Esophagus squamous epithelium (tissue), 5 donors: ENCODE measurements around the gene AP5Z1. TPM values are rescaled to one million over a fixed set of nuclear protein-coding genes. Genes with fewer than 3 reads are reported as not detected.
"Not testable (repeated sequence)": the region's sequence is repeated elsewhere in the genome, so short reads cannot be mapped to it uniquely, and the experiment has no call there.

Experiments
- DNase-seq: peaks from one replicate; lab custom pipeline; 2025; lab: John Stamatoyannopoulos, UW
- H3K27ac ChIP-seq, 4 donors: fragments of 200-600 bp; sonication (generic); one replicate each; pipeline ENCODE4 v1.5.1; 2016 to 2019; ENCODE audit warnings: mild to moderate bottlenecking in 1 of 4
- H3K27me3 ChIP-seq, 4 donors: fragments of 200-600 bp; sonication (generic); 1 replicate in 3 of 4; 2 replicates in 1 of 4; pipeline versions ENCODE4 v1.5.1 to v1.6.0; 2017 to 2021; ENCODE audit warnings: antibody characterized with exemption in 1 of 4
- H3K36me3 ChIP-seq, 3 donors: fragments of 200-600 bp; sonication (generic); one replicate each; pipeline ENCODE4 v1.5.1; 2016 to 2019
- H3K4me1 ChIP-seq, 3 donors: fragments of 200-600 bp; sonication (generic); one replicate each; pipeline ENCODE4 v1.5.1; 2017 to 2019
- H3K4me3 ChIP-seq, 4 donors: fragments of 200-600 bp; sonication (generic); 1 replicate in 3 of 4; 2 replicates in 1 of 4; pipeline ENCODE4 v1.5.1; 2016 to 2019; ENCODE audit warnings: mild to moderate bottlenecking in 2 of 4, moderate library complexity in 1 of 4
- H3K9me3 ChIP-seq, 3 donors: fragments of 200-600 bp; sonication (generic); one replicate each; pipeline ENCODE4 v1.5.1; 2016 to 2019
- CTCF ChIP-seq, 6 experiments: fragments of 450-650 bp in 4 of 6; fragments of 200-600 bp in 2 of 6; sonication (generic) in 2 of 6; IDR thresholded peaks; one replicate each; pipeline ENCODE4 v1.5.1; 2016 to 2019; ENCODE audit warnings: antibody characterized with exemption in 6 of 6, mild to moderate bottlenecking in 4 of 6, moderate library complexity in 4 of 6
- POLR2A ChIP-seq, 4 donors: fragments of 450-650 bp; IDR thresholded peaks; one replicate each; pipeline ENCODE4 v1.6.1; 2017; ENCODE audit warnings: antibody characterized with exemption in 4 of 4, mild to moderate bottlenecking in 4 of 4, moderate library complexity in 3 of 4
- WGBS, 2 donors: methylation state at CpG; one replicate each; pipeline ENCODE4 v1.1.5; 2018; 5-methylcytosine and 5-hydroxymethylcytosine counted together
- intact Hi-C: fragments of 100-400 bp; cut with DNase I; formaldehyde crosslinking; loops from one replicate; pipeline ENCODE4 v1.15.0; 2022
- total RNA-seq, 4 donors: library from RNA; depleted of rRNA; stranded (reverse); fragments of >200 nt; gene quantifications; one replicate each; pipeline ENCODE4 v1.1.0, GENCODE V29; 2016
- donor health status: DM: yes; HTN: yes; CAD: no.

The AP5Z1 gene
- total RNA-seq, 4 donors from 2014 or later, result 11.2 to 32.8 (median 23.8) TPM

GRCh38 chr7:4791738-4792536 lies 16.5 kb downstream of the AP5Z1 start:
- no peaks in the 10 kb centered on the region for H3K9me3 ChIP-seq
- H3K27ac ChIP-seq, result peak overlapping the region in 3 of 4 donors; percentile 49 to 71 (median 70)
- peaks cover 22 to 54% (median 31%) of the 10 kb centered on the region in 3 donors for H3K36me3 ChIP-seq
- H3K4me1 ChIP-seq, result peaks cover 0 to 18% (median 17%) of the 10 kb centered on the region in 3 donors
- intact Hi-C loops, result loop anchor here (10.0 kb wide), 1 partner anchor 293 kb away; no protein-coding TSS in a partner anchor
- no peak for DNase-seq
- no peak for TF ChIP-seq POLR2A (IDR thresholded peaks at IDR 0.05)
- TF ChIP-seq CTCF (IDR thresholded peaks at IDR 0.05), result peak; percentile 34 to 75 (median 48)
- 90% methylated on average over 9 of the region's 50 CpGs; no CpG with 5 or more reads in 1 of the 2 donors for WGBS, 2 donors
- H3K4me3 ChIP-seq, result peak overlapping the region; percentile 23 to 57 (median 48)
- no peaks in the 10 kb centered on the region for H3K27me3 ChIP-seq

GRCh38 chr7:4792537-4793126 lies 17.2 kb downstream of the AP5Z1 start:
- Histone ChIP-seq H3K27ac (peak overlapping the region in 3 of 4 donors; percentile 49 to 71 (median 70)), H3K4me3 (peak overlapping the region; percentile 23 to 57 (median 48)), H3K27me3 (no peaks in the 10 kb centered on the region), H3K4me1 (peaks cover 0 to 18% (median 17%) of the 10 kb centered on the region in 3 donors), H3K9me3 (no peaks in the 10 kb centered on the region), H3K36me3 (peaks cover 16 to 47% (median 27%) of the 10 kb centered on the region in 3 donors)
- no peak for DNase-seq
- intact Hi-C loops, result loop anchor here (10.0 kb wide), 1 partner anchor 292 kb away; no protein-coding TSS in a partner anchor
- no peak for TF ChIP-seq POLR2A (IDR thresholded peaks at IDR 0.05)
- WGBS, 2 donors, result 60% methylated on average over 1 of the region's 47 CpGs; no CpG with 5 or more reads in 1 of the 2 donors

- not testable (repeated sequence) for H3K27ac ChIP-seq, H3K9me3 ChIP-seq, H3K27me3 ChIP-seq, DNase-seq, H3K4me3 ChIP-seq
- 84 to 94% methylated on average over 6 to 12 of the region's 30 CpGs for WGBS, 2 donors
- intact Hi-C loops, result loop anchor here (10.0 kb wide), 1 partner anchor 291 kb away; no protein-coding TSS in a partner anchor
- Histone ChIP-seq H3K36me3 (peaks cover 10 to 39% (median 19%) of the 10 kb centered on the region in 3 donors), H3K4me1 (peaks cover 0 to 24% (median 17%) of the 10 kb centered on the region in 3 donors)
Measured at GRCh38 chr7:4793385-4793993, 18.1 kb downstream of the AP5Z1 start.

- not testable (repeated sequence) for H3K4me3 ChIP-seq, H3K27ac ChIP-seq, H3K27me3 ChIP-seq, H3K9me3 ChIP-seq, DNase-seq
- H3K4me1 ChIP-seq, result peaks cover 0 to 26% (median 17%) of the 10 kb centered on the region in 3 donors
- 71 to 79% methylated on average over 10 to 12 of the region's 14 CpGs for WGBS, 2 donors
- intact Hi-C loops, result loop anchor here (10.0 kb wide), 1 partner anchor 291 kb away; no protein-coding TSS in a partner anchor
- H3K36me3 ChIP-seq, result peaks cover 6 to 32% (median 12%) of the 10 kb centered on the region in 3 donors
Measured at GRCh38 chr7:4794171-4794570, 18.7 kb downstream of the AP5Z1 start.

GRCh38 chr7:4794591-4795350 lies 19.3 kb downstream of the AP5Z1 start:
- intact Hi-C loops, result loop anchor here (10.0 kb wide), 1 partner anchor 290 kb away; no protein-coding TSS in a partner anchor

More at GRCh38 chr7:4794591-4795350, 19.3 kb downstream of the AP5Z1 start:
- Histone ChIP-seq H3K27me3 (no peaks in the 10 kb centered on the region), H3K36me3 (peaks cover 6 to 26% (median 6%) of the 10 kb centered on the region in 3 donors), H3K9me3 (no peaks in the 10 kb centered on the region), H3K4me3 (no peak overlapping the region), H3K4me1 (peaks cover 0 to 28% (median 17%) of the 10 kb centered on the region in 3 donors), H3K27ac (no peak overlapping the region)
- 80 to 87% methylated on average over 15 to 24 of the region's 24 CpGs for WGBS, 2 donors
- no peak for DNase-seq
- TF ChIP-seq POLR2A (IDR thresholded peaks at IDR 0.05), result no peak
- TF ChIP-seq CTCF (IDR thresholded peaks at IDR 0.05), result no peak
